Esophagus muscularis mucosa (tissue), 4 donors: ENCODE data around the gene DZANK1. TPM values are rescaled to one million over a fixed set of nuclear protein-coding genes. Genes with fewer than 3 reads are reported as not detected.
"Not testable (repeated sequence)": the region's sequence is repeated elsewhere in the genome, so short reads cannot be mapped to it uniquely, and the experiment has no call there.

ENCODE experiments used
- DNase-seq: peaks from one replicate; pipeline ENCODE4 v3.0.0-alpha.2; 2017; ENCODE audit errors: extremely low spot score
- H3K27ac ChIP-seq, 4 donors: fragments of 200-600 bp; sonication (generic); replicated peaks in 1 of 4; 1 replicate in 3 of 4; 2 replicates in 1 of 4; pipeline ENCODE4 v1.5.1; 2016 to 2019; ENCODE audit warnings: mild to moderate bottlenecking in 1 of 4
- H3K27me3 ChIP-seq, 4 donors: fragments of 200-600 bp; sonication (generic); one replicate each; pipeline versions ENCODE4 v1.5.1 to v1.6.0; 2016 to 2019
- H3K36me3 ChIP-seq, 4 donors: fragments of 200-600 bp; sonication (generic); one replicate each; pipeline ENCODE4 v1.5.1; 2016 to 2019
- H3K4me1 ChIP-seq, 4 donors: fragments of 200-600 bp; sonication (generic); one replicate each; pipeline ENCODE4 v1.5.1; 2016 to 2019
- H3K4me3 ChIP-seq, 4 donors: fragments of 200-600 bp; sonication (generic); 1 replicate in 2 of 4; 2 replicates in 2 of 4; pipeline ENCODE4 v1.5.1; 2016 to 2019; ENCODE audit warnings: mild to moderate bottlenecking in 4 of 4, moderate library complexity in 1 of 4
- H3K9me3 ChIP-seq, 4 donors: fragments of 200-600 bp; sonication (generic); 1 replicate in 3 of 4; 2 replicates in 1 of 4; pipeline ENCODE4 v1.5.1; 2016 to 2019
- EP300 ChIP-seq: sonication (generic); formaldehyde crosslinking; IDR thresholded peaks from one replicate; pipeline ENCODE4 v1.6.1; 2017; ENCODE audit warnings: antibody characterized with exemption
- POLR2A ChIP-seq: fragments of 450-650 bp; IDR thresholded peaks from one replicate; pipeline ENCODE4 v1.6.1; 2017; ENCODE audit warnings: antibody characterized with exemption, moderate library complexity, mild to moderate bottlenecking, low read depth
- POLR2AphosphoS5 ChIP-seq, 2 donors: sonication (generic); formaldehyde crosslinking; IDR thresholded peaks; one replicate each; pipeline ENCODE4 v1.6.1; 2017; ENCODE audit warnings: antibody characterized with exemption in 2 of 2
- WGBS: methylation state at CpG from one replicate; pipeline ENCODE4 v1.1.5; 2018; 5-methylcytosine and 5-hydroxymethylcytosine counted together
- intact Hi-C: fragments of 100-400 bp; cut with DNase I; formaldehyde crosslinking; loops from one replicate; pipeline ENCODE4 v1.15.1; 2023
- total RNA-seq, 4 donors: library from RNA; depleted of rRNA; stranded (reverse); fragments of >200 nt; gene quantifications; one replicate each; pipeline versions ENCODE4 v1.1.0 to v1.2.1, GENCODE V29; 2016
- TF ChIP-seq, protein P1 (sequence below), 3 experiments: fragments of 200-600 bp in 2 of 3; fragments of 450-650 bp in 1 of 3; sonication (generic) in 2 of 3; IDR thresholded peaks; one replicate each; pipeline ENCODE4 v1.5.1; 2017 to 2019; ENCODE audit warnings: antibody characterized with exemption in 3 of 3, mild to moderate bottlenecking in 2 of 3, moderate library complexity in 1 of 3

Gene DZANK1
- total RNA-seq, 4 donors from 2014 or later = 1.3 to 2.1 (median 1.4) TPM

DNA sequence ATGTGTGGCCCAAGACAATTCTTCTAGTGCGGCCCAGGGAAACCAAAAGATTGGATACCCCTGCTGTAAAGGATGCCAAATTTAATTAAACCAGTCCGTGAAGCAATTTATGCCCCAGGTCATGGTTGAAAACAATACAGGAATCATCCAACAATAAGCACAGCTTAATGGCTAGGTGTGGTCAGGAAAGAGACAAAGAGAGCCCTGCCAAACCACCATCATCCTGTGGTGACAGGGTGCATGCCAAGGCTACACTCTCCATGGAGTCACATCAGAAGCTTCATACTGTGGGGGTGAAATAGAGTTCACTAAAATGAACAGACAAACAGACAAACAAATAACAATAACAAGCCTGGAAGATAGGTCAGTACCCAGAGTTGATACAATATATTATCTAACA lies 62.7 kb downstream of the DZANK1 start:
- 77% methylated on average over 2 of the region's 2 CpGs for WGBS
- Histone ChIP-seq H3K9me3 (peaks cover 0 to 14% (median 0%) of the 10 kb centered on the region in 4 donors), H3K27ac (no peak overlapping the region), H3K4me3 (no peak overlapping the region), H3K4me1 (no peaks in the 10 kb centered on the region), H3K36me3 (peaks cover 0 to 29% (median 10%) of the 10 kb centered on the region in 4 donors), H3K27me3 (no peaks in the 10 kb centered on the region)
- no peak for DNase-seq
- TF ChIP-seq POLR2AphosphoS5 (IDR thresholded peaks at IDR 0.05) = no peak
- TF ChIP-seq, protein P1, sequence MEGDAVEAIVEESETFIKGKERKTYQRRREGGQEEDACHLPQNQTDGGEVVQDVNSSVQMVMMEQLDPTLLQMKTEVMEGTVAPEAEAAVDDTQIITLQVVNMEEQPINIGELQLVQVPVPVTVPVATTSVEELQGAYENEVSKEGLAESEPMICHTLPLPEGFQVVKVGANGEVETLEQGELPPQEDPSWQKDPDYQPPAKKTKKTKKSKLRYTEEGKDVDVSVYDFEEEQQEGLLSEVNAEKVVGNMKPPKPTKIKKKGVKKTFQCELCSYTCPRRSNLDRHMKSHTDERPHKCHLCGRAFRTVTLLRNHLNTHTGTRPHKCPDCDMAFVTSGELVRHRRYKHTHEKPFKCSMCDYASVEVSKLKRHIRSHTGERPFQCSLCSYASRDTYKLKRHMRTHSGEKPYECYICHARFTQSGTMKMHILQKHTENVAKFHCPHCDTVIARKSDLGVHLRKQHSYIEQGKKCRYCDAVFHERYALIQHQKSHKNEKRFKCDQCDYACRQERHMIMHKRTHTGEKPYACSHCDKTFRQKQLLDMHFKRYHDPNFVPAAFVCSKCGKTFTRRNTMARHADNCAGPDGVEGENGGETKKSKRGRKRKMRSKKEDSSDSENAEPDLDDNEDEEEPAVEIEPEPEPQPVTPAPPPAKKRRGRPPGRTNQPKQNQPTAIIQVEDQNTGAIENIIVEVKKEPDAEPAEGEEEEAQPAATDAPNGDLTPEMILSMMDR (IDR thresholded peaks at IDR 0.05) = no peak
- TF ChIP-seq POLR2A = no peak
- TF ChIP-seq EP300 = no peak
- intact Hi-C loops = no loop called here

DNA sequence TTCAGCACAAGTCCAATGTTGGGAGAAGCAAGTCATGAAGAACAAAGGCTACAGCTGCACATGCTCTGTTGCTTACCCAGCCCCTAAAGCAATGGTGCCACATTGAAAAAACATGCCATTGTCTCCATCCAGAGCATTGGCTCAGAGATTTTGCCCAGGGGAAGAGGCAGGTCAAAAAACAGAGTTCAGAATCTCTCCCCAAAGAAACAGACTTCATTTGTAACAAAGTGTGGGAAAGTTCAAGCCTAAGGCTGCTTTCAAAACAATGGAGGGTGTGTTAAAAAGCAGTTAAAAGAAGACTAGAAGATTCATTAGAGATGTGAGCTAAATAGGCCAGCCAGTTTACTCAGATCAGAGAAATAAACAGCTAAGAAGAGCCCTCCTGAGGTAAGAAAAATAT lies 63.6 kb downstream of the DZANK1 start:
- TF ChIP-seq EP300 (no peak), POLR2A (no peak), POLR2AphosphoS5 (IDR thresholded peaks at IDR 0.05) (no peak)
- TF ChIP-seq, protein P1 (IDR thresholded peaks at IDR 0.05) = no peak
- no peak overlapping the region for H3K27ac ChIP-seq
- H3K4me3 ChIP-seq = no peak overlapping the region
- no peaks in the 10 kb centered on the region for H3K4me1 ChIP-seq
- peaks cover 0 to 30% (median 10%) of the 10 kb centered on the region in 4 donors for H3K36me3 ChIP-seq
- DNase-seq = no peak
- H3K9me3 ChIP-seq = peaks cover 0 to 14% (median 0%) of the 10 kb centered on the region in 4 donors
- intact Hi-C loops = no loop called here
- no peaks in the 10 kb centered on the region for H3K27me3 ChIP-seq

DNA sequence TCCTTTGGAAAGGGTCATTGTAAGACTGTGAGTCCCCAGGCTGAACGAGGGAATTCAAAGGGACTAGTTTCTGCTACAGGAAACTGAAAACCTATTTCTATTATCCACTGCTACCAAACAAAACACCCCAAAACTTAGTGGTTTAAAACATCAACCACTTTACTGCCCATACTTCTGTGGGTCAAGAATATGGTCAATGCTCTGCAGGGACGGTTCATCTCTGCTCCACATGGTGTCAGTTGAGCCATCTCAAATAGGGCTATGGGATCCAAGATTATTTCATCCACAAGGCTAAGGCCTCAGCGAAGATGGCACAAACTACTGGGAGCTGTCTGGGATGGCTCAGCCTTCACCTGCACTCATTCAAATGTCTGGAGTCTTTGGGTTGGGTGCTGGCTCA lies 65.5 kb downstream of the DZANK1 start:
- 95% methylated on average over 3 of the region's 3 CpGs for WGBS
- DNase-seq = no peak
- no peak overlapping the region for H3K27ac ChIP-seq
- peaks cover 0 to 14% (median 0%) of the 10 kb centered on the region in 4 donors for H3K9me3 ChIP-seq
- TF ChIP-seq EP300 (no peak), POLR2A (no peak), POLR2AphosphoS5 (IDR thresholded peaks at IDR 0.05) (no peak)
- TF ChIP-seq, protein P1 (IDR thresholded peaks at IDR 0.05) = no peak
- H3K36me3 ChIP-seq = peaks cover 0 to 28% (median 7%) of the 10 kb centered on the region in 4 donors
- no peak overlapping the region for H3K4me3 ChIP-seq
- H3K27me3 ChIP-seq = no peaks in the 10 kb centered on the region
- intact Hi-C loops = no loop called here
- H3K4me1 ChIP-seq = no peaks in the 10 kb centered on the region

DNA sequence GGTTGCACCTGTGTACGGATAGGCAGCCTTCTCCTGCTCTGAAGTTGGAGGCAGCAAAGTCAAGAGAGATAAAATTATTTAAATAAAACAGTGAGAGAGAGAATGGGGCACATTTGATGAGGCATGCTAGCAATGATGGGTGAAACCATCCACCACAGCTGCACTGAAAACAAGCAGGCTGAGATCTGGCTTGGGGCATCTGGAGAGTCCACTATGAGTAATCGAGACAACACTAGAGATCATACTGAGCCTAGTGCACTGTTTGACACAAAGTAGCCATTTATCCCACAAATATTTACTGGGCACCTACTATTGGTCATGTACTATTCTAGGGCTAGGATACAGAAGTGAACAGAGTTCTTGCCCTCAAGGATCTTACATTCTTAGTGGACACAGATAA lies 66.4 kb downstream of the DZANK1 start:
- Histone ChIP-seq H3K36me3 (peaks cover 0 to 31% (median 7%) of the 10 kb centered on the region in 4 donors), H3K9me3 (peaks cover 0 to 14% (median 0%) of the 10 kb centered on the region in 4 donors), H3K4me1 (no peaks in the 10 kb centered on the region), H3K27ac (no peak overlapping the region), H3K27me3 (no peaks in the 10 kb centered on the region), H3K4me3 (no peak overlapping the region)
- no peak for DNase-seq
- intact Hi-C loops = no loop called here
- TF ChIP-seq POLR2AphosphoS5 (IDR thresholded peaks at IDR 0.05) = no peak
- TF ChIP-seq EP300 = no peak
- TF ChIP-seq, protein P1 (IDR thresholded peaks at IDR 0.05) = no peak
- TF ChIP-seq POLR2A = no peak
- WGBS = 94% methylated on average over 2 of the region's 2 CpGs

DNA sequence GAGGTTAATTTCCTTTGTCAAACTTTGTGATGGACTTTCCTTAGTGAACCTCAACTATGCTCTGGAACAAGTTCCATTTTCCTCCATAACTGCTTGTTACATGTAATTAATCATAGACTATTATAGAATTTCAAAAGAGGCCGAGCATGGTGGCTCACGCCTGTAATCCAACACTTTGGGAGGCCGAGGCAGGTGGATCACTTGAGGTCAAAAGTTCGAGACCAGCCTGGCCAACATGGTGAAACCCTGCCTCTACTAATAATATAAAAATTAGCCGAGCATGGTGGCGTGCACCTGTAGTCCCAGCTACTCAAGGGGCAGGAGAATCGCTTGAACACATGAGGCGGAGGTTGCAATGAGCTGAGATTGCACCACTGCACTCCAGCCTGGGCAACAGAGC lies 68.1 kb downstream of the DZANK1 start:
- 91% methylated on average over 8 of the region's 8 CpGs for WGBS

More for the DNA sequence above, 68.1 kb downstream of the DZANK1 start:
- H3K27ac ChIP-seq, H3K4me3 ChIP-seq, H3K4me1 ChIP-seq, DNase-seq, intact Hi-C loops, H3K27me3 ChIP-seq: not testable (repeated sequence)
- Histone ChIP-seq H3K36me3 (peaks cover 0 to 31% (median 7%) of the 10 kb centered on the region in 4 donors), H3K9me3 (peaks cover 0 to 14% (median 0%) of the 10 kb centered on the region in 4 donors)
